Activated T-helper 2 cell treated with anti-CD3 and anti-CD28 coated beads, Interferon-gamma antibody, Interleukin-2, Interleukin-4, amounts not matched to agents 10 μg/mL and 5 μg/mL and 100 μg/mL, durations not matched to agents 14 hours and 24 hours and 36 hours (primary cell): ENCODE measurements around the gene MAD2L2. TPM values are rescaled to one million over a fixed set of nuclear protein-coding genes. Genes with fewer than 3 reads are reported as not detected.
A peak's percentile ranks its signal among the peaks of the same experiment; 100 is the strongest.

Experiments used
- DNase-seq: peaks from one replicate; pipeline ENCODE4 v3.0.0; 2021; ENCODE audit warnings: low spot score
- H3K27ac Mint-ChIP-seq: one replicate; pipeline ENCODE4 v1.8.0; 2021; ENCODE audit warnings: mixed read lengths
- H3K27me3 Mint-ChIP-seq: one replicate; pipeline ENCODE4 v1.8.0; 2021; ENCODE audit warnings: low read depth, mixed read lengths
- H3K36me3 Mint-ChIP-seq: one replicate; pipeline ENCODE4 v1.8.0; 2021; ENCODE audit warnings: low read depth, mixed read lengths
- H3K4me1 Mint-ChIP-seq: one replicate; pipeline ENCODE4 v1.8.0; 2021; ENCODE audit warnings: low read depth, mixed read lengths
- H3K4me3 Mint-ChIP-seq: one replicate; pipeline ENCODE4 v1.8.0; 2021; ENCODE audit warnings: low read depth, mild to moderate bottlenecking, moderate library complexity, mixed read lengths
- H3K9me3 Mint-ChIP-seq: one replicate; pipeline ENCODE4 v1.8.0; 2021; ENCODE audit warnings: mixed read lengths
- intact Hi-C: fragments of 100-400 bp; cut with micrococcal nuclease; formaldehyde crosslinking; loops from one replicate; pipeline ENCODE4 v1.15.1; 2023
- total RNA-seq: library from RNA; stranded (reverse); gene quantifications from 2 replicates; pipeline ENCODE4 v1.2.3, GENCODE V29; 2022

MAD2L2 gene
- total RNA-seq, 1 donor from 2014 or later = 78.0 TPM

DNA sequence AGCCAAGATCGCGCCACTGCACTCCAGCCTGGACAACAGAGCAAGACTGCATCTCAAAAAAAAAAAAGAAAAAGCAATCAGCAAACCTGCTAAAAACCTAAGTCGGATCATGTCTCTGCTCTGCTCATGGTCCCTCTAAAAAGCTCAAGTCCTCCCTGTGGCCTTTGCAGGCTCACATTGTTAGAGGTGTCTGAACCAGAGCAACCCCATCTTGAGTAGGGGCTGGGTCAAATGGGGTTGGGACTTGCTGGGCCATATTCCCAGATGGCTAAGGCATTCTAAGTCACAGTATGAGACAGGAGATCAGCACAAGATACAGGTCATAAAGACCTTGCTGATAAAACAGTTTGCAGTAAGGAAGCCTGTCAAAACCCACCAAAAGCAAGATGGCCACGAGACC lies 7.6 kb upstream of the MAD2L2 start:
- Mint-ChIP-seq H3K36me3 (no peaks in the 10 kb centered on the region), H3K9me3 (no peaks in the 10 kb centered on the region), H3K4me3 (no peak overlapping the region), H3K27ac (no peak overlapping the region), H3K27me3 (peaks cover 47% of the 10 kb centered on the region), H3K4me1 (peaks cover 13% of the 10 kb centered on the region)
- DNase-seq = no peak
- intact Hi-C loops = no loop called here

DNA sequence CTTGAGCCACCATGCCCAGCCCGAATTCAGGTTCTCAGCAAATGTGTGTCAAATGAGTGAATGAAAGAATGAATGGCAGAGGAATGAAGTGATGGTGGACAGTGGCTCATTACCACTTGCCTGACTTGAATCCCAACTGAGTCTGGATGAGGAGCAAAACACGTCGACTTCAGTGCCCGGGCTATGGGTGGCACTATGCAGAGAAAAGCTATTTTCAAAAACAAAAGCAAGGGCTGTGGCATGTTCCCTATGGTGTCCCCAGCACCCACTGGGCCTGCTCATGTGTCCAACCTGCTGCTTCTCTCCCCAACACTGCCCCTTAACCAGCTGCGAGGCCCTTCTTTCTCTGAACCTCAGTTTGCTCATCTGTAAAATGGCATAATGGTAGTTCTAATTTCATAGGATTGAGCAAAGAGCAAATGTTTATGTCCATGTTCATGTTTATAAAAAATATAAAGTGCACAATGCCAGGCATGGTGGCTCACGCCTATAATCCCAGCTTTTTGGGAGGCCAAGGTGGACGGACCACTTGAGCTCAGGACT lies 4.3 kb upstream of the MAD2L2 start:
- Mint-ChIP-seq H3K27me3 (peaks cover 28% of the 10 kb centered on the region), H3K36me3 (no peaks in the 10 kb centered on the region), H3K4me1 (peaks cover 7% of the 10 kb centered on the region), H3K27ac (no peak overlapping the region), H3K9me3 (no peaks in the 10 kb centered on the region), H3K4me3 (no peak overlapping the region)
- intact Hi-C loops = no loop called here
- no peak for DNase-seq

DNA sequence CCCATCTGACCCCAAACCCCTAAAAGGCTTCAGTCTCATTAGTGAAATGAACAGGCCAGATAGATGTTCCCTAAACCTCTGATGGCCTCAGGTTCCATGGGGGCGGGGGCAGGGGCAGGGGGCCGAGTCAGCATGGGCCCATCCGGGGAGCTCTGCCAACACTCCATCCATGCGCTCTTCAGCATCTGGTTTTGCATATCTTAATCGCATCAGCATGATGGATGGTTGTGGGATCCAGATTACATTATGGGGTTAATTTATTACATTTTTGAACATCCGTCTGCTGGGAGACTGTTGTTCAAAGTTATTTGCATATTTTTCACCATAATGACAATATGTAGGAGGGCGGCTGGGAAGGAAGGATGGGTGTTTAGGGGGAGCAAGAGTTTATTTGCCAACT lies 3.1 kb upstream of the MAD2L2 start:
- peaks cover 20% of the 10 kb centered on the region for H3K27me3 Mint-ChIP-seq
- DNase-seq = no peak
- H3K4me3 Mint-ChIP-seq = no peak overlapping the region
- intact Hi-C loops = loop anchor here (5.0 kb wide), 1 partner anchor 53 kb away; the partner anchor contains the start of gene AGTRAP
- H3K27ac Mint-ChIP-seq = no peak overlapping the region
- peaks cover 9% of the 10 kb centered on the region for H3K4me1 Mint-ChIP-seq
- H3K36me3 Mint-ChIP-seq = no peaks in the 10 kb centered on the region
- no peaks in the 10 kb centered on the region for H3K9me3 Mint-ChIP-seq

DNA sequence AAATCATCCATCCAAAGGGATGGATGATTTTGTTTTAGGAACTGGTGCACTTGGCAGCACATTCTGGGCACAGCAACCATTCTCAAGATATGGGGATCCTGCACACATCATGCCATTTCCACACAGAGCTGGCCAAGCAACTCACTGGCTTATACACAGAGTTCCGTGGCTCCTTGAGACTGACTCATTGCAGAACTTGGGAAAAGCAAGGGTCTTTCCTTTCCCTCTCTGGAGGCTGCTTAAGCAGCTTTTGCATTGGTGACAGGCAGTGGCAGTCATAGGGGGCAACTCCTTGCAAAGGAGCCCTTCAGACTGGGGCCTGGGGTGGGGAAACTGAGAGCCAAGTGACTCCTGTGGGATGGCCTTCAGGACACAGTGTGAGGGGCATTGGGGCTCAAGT lies 1.9 kb upstream of the MAD2L2 start:
- intact Hi-C loops = loop anchor here (5.0 kb wide), 1 partner anchor 55 kb away; the partner anchor contains the start of gene AGTRAP
- Mint-ChIP-seq H3K4me1 (peaks cover 9% of the 10 kb centered on the region), H3K36me3 (no peaks in the 10 kb centered on the region), H3K9me3 (no peaks in the 10 kb centered on the region), H3K4me3 (no peak overlapping the region), H3K27me3 (peaks cover 13% of the 10 kb centered on the region), H3K27ac (no peak overlapping the region)
- DNase-seq = no peak

DNA sequence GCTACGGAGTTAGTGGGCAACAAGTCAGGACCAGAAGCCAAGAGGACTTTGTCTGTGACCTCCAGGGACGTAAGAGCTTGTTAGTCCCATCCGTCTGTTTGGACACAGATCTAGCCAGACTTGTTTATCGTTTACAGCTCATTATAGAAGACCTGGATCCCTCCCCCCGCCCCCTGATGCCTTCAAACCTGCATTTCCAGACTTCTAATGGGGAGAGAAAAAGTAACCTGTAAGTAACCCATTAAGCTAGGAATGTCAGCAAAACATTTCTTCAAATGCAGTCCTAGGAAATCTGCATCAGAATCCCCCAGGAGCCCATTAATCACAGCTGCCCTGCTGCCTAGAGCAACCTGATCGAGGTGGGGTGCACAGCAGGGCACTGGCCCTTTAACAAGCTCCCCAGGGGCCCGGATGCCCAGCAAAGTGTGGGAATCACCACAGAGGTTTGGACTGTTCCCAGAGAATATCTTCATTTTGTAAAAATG lies 1.4 kb upstream of the MAD2L2 start:
- peak overlapping the region; percentile 67 for H3K4me3 Mint-ChIP-seq

DNA sequence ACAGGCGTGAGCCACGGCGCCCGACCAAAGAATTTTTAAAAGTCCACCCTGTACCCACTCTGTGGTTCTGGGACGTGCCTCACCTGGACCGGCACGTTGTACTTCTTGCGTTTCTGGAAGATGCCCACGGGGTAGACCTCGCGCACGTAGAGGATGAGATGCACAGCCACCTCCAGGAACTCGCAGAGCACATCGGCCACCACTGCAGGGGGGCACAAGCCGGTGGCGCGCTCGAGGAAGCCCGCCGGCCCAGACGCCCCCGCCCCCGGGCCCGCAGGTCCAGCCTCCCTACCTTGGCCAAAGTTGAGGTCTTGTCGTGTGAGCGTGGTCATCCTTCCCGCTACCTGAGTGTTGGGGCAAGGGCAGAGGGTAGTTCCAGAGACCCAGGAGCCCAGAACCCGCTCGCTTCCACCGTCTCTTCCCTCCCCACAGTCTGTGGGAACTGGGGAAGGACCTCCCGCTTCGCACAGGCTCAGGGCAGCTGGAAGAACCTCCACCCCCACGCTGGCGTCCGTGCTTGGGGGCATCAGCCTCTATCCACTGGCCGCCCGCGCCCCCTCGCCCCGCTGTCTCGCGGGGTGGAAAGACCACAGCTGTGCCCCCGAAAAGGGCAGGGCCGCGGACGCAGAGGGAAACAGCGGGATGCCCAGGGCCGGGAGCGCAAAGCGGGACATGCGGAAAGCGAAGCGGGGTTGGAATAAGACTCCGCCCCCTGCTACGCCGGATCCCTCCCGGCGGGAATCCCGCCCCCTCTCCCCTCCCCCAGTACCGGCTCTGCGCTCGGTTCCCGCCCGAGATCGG lies 478 bp downstream of the MAD2L2 start:
- Mint-ChIP-seq H3K27ac (peak overlapping the region; percentile 46), H3K4me1 (peaks cover 9% of the 10 kb centered on the region), H3K27me3 (peaks cover 5% of the 10 kb centered on the region), H3K9me3 (no peaks in the 10 kb centered on the region), H3K4me3 (peak overlapping the region; percentile 85), H3K36me3 (peaks cover 6% of the 10 kb centered on the region)
- intact Hi-C loops = loop anchor here (2.0 to 5.0 kb wide), 2 partner anchors 16 to 57 kb away; partner anchors contain the start of genes AGTRAP and FBXO6
- peak; percentile 18 for DNase-seq

More for the DNA sequence above, 1.4 kb upstream of the MAD2L2 start:
- DNase-seq = no peak
- intact Hi-C loops = loop anchor here (5.0 kb wide), 1 partner anchor 55 kb away; the partner anchor contains the start of gene AGTRAP
- Mint-ChIP-seq H3K27me3 (peaks cover 10% of the 10 kb centered on the region), H3K9me3 (no peaks in the 10 kb centered on the region), H3K27ac (no peak overlapping the region), H3K4me1 (peaks cover 9% of the 10 kb centered on the region), H3K36me3 (no peaks in the 10 kb centered on the region)

DNA sequence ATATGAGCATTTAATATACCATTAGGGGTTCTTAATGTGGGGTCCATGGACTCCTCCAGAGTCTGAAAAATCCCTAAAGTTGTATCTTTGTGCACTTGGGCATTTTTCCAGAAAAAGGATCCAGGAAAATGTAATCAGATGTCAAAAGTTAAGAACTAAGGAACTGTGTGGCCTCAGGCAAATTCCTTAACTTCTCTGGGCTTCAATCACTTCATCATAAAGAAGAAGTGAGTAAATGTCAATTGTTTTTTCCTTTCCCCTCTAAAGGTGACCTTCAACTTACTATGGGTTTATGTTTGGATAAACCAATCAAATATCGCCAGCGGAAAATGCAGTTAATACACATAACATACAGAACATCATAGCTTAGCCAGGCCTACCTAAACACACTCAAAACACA lies 2.5 kb downstream of the MAD2L2 start:
- Mint-ChIP-seq H3K4me3 (no peak overlapping the region), H3K4me1 (peaks cover 9% of the 10 kb centered on the region), H3K36me3 (peaks cover 13% of the 10 kb centered on the region), H3K27ac (no peak overlapping the region), H3K9me3 (no peaks in the 10 kb centered on the region), H3K27me3 (no peaks in the 10 kb centered on the region)
- intact Hi-C loops = no loop called here
- no peak for DNase-seq

DNA sequence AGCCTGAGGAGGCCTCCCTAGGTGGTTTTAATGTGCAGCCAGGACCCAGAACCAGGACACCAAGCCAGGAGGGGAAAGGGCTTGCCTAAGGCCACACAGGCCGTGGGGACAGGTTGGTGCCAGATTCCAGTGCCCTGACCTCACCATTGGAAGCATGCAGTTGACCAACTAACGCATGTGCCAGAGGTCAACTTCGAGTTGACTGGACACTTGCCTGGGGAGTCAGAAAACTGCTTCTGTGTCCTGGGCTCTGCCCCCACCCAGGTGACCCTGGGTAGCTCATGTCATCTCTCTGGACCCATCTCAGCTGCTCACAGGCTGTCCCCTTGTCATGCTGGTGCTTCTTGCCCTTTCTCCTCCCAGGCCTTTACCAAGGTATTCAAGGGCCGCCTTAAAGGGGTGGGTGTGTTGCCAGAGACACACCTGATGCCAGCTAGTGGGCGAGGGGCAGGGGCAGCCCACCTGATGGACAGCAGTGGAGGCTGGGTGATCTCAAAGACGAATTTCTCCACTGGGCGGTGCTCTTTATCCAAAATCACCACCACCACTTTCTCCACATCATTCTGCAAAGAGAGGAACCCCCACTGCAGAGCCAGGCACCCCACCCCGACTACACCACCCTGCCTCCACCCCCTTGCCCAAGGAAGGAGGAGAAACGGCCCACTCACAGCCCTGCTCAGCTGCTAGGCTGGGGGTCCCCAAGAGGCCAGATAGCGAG lies 4.4 kb downstream of the MAD2L2 start:
- H3K9me3 Mint-ChIP-seq = no peaks in the 10 kb centered on the region
- H3K36me3 Mint-ChIP-seq = peaks cover 18% of the 10 kb centered on the region
- peaks cover 3% of the 10 kb centered on the region for H3K4me1 Mint-ChIP-seq
- intact Hi-C loops = no loop called here
- DNase-seq = no peak
- no peak overlapping the region for H3K4me3 Mint-ChIP-seq
- no peaks in the 10 kb centered on the region for H3K27me3 Mint-ChIP-seq
- H3K27ac Mint-ChIP-seq = no peak overlapping the region

DNA sequence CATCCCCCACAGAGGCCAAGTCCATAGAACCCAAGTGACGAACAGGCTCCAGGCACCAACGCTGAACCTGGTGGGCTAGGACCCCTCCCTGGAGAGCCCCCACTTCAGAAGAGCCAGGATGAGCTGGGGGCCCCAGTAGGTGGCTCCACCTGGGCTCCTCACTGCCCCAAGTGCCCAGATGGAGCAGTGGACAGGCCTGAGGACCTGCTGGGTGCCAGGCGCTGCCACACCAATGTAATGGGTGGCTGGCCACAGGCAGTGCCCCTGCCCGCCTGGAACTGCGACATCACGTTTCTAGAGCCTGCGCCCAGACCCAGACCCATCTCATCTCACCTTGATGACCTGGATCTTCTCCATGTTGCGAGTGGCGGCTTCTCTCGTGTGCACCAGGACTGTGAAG lies 5.6 kb downstream of the MAD2L2 start:
- Mint-ChIP-seq H3K4me1 (peaks cover 3% of the 10 kb centered on the region), H3K4me3 (no peak overlapping the region), H3K27me3 (no peaks in the 10 kb centered on the region), H3K36me3 (peaks cover 22% of the 10 kb centered on the region), H3K9me3 (no peaks in the 10 kb centered on the region), H3K27ac (no peak overlapping the region)
- intact Hi-C loops = no loop called here
- no peak for DNase-seq

DNA sequence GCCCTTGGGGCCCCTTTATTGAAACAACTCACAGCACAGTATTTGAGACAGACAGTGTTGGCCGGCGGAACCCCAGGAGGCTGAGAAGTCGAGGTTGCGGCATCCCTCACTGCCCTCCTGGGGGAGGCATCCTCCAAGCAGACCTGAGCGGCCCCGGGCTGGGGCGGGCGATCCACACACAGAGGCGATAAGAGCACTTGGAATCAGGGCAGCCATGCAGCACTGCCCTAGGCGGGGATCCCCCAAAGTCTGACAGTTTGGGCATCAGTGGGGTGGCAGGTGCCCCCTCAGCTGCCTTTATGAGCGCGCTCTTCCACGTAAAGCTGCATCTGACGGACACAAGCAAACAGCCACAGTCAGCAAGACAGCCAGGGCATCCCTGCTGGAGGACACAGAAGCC lies 6.5 kb downstream of the MAD2L2 start:
- no peak overlapping the region for H3K27ac Mint-ChIP-seq
- no peaks in the 10 kb centered on the region for H3K9me3 Mint-ChIP-seq
- peaks cover 22% of the 10 kb centered on the region for H3K36me3 Mint-ChIP-seq
- H3K27me3 Mint-ChIP-seq = no peaks in the 10 kb centered on the region
- H3K4me1 Mint-ChIP-seq = peaks cover under 1% of the 10 kb centered on the region
- DNase-seq = no peak
- no peak overlapping the region for H3K4me3 Mint-ChIP-seq
- intact Hi-C loops = no loop called here

DNA sequence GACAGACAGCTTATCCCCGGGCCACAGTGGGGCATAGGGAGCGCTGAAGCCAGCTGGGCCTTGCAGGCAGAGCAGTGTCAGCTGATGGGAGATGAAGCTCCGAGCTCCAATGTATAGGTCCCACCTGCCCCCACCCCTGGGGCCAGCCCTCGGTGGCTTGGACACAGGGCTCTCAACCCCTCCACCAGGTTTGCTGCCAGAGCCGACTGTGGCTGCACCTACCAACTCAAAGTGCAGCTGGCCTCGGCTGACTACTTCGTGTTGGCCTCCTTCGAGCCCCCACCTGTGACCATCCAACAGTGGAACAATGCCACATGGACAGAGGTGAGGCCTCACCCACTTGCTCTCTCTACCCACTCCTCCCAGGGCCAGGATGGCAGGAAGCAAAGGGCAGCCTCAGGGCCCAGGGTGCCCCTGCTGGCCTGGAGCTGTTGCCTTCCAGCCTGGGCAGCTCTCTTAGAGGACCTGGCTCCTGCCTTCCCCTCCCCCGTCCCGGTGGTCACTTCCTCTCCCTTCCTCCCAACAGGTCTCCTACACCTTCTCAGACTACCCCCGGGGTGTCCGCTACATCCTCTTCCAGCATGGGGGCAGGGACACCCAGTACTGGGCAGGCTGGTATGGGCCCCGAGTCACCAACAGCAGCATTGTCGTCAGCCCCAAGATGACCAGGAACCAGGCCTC lies 7.7 kb downstream of the MAD2L2 start:
- intact Hi-C loops = no loop called here
- H3K27me3 Mint-ChIP-seq = no peaks in the 10 kb centered on the region
- no peaks in the 10 kb centered on the region for H3K9me3 Mint-ChIP-seq
- no peak overlapping the region for H3K27ac Mint-ChIP-seq
- H3K4me3 Mint-ChIP-seq = no peak overlapping the region
- DNase-seq = no peak
- H3K36me3 Mint-ChIP-seq = peaks cover 29% of the 10 kb centered on the region
- H3K4me1 Mint-ChIP-seq = no peaks in the 10 kb centered on the region

DNA sequence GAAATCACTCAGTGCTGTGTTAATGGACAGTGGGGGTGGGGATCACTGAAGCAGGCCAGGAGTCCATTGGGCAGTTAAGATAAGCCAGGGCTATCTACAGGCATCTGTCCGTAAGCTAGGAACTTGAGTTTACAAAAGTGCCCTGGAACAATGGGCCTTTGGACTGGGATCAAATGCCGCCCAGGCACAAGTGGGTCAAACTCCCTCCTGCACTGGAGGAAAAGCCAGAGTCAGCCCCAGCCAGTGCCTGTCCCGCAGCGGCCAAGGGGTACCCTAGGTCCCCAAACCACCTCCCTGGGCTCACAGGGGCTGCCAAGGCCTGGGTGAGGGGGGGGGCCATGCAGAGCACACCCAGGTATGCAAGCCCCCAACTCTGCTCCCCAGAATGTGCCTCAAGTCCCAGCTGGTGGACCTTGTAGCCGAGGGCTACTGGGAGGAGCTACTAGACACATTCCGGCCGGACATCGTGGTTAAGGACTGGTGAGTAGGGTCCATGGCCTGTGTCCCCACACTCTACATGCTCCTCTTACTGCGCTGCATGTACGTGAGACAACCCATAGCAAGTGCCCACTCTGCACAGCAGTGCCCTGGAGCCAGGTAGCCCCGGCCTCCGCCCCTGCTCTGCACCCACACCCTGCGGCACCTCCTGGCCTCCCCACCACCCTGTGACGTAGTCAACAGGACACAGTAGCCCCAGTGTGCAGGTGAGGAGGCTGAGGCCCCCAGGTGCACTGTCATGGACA lies 9.2 kb downstream of the MAD2L2 start:
- DNase-seq = no peak
- Mint-ChIP-seq H3K4me1 (no peaks in the 10 kb centered on the region), H3K9me3 (no peaks in the 10 kb centered on the region), H3K36me3 (peaks cover 29% of the 10 kb centered on the region), H3K27ac (no peak overlapping the region), H3K27me3 (no peaks in the 10 kb centered on the region), H3K4me3 (no peak overlapping the region)
- intact Hi-C loops = no loop called here
